Germinal center (tissue), 1 donor: ENCODE results near the gene SLC16A6.
A peak's percentile ranks its signal among the peaks of the same experiment; 100 is the strongest.
"Not testable (repeated sequence)": the region's sequence is repeated elsewhere in the genome, so short reads cannot be mapped to it uniquely, and the experiment has no call there.

Experiments used
- DNase-seq: peaks from one replicate; pipeline ENCODE4 v3.0.0; 2012; ENCODE audit warnings: mixed read lengths, low spot score

Gene SLC16A6

GRCh38 chr17:68247445-68248198 is 43.3 kb downstream of the SLC16A6 start, which contains the start of gene AMZ2:
Gene AMZ2, plus strand, starts transcription at chr17:68248043. Its CDS starts 2,145 bp downstream, at chr17:68250188.
- DNase-seq: peak; percentile 90

GRCh38 chr17:68246271-68247028 is 44.5 kb downstream of the SLC16A6 start:
- DNase-seq: no peak

- DNase-seq: no peak
Observed at GRCh38 chr17:68239632-68240366, 51.1 kb downstream of the SLC16A6 start.

- DNase-seq: no peak
Observed at GRCh38 chr17:68238871-68239253, 52.1 kb downstream of the SLC16A6 start.

GRCh38 chr17:68238164-68238870 is 52.6 kb downstream of the SLC16A6 start:
- no peak for DNase-seq

GRCh38 chr17:68237369-68238163 is 53.4 kb downstream of the SLC16A6 start:
- DNase-seq: peak; percentile 75

GRCh38 chr17:68235336-68235791 is 55.6 kb downstream of the SLC16A6 start:
- DNase-seq: not testable (repeated sequence)

- not testable (repeated sequence) for DNase-seq
Observed at GRCh38 chr17:68234726-68235335, 56.1 kb downstream of the SLC16A6 start.

GRCh38 chr17:68232741-68233140 is 58.2 kb downstream of the SLC16A6 start:
- not testable (repeated sequence) for DNase-seq

GRCh38 chr17:68231541-68231940 is 59.4 kb downstream of the SLC16A6 start:
- DNase-seq: no peak

GRCh38 chr17:68231131-68231530 is 59.8 kb downstream of the SLC16A6 start:
- DNase-seq: not testable (repeated sequence)

GRCh38 chr17:68229619-68230018 is 61.3 kb downstream of the SLC16A6 start:
- no peak for DNase-seq

- no peak for DNase-seq
Observed at GRCh38 chr17:68228817-68229570, 61.9 kb downstream of the SLC16A6 start.

- DNase-seq: not testable (repeated sequence)
Observed at GRCh38 chr17:68228039-68228680, 62.8 kb downstream of the SLC16A6 start.

GRCh38 chr17:68225055-68225454 is 65.9 kb downstream of the SLC16A6 start:
- DNase-seq: peak; percentile 47

- no peak for DNase-seq
Observed at GRCh38 chr17:68222606-68223005, 68.3 kb downstream of the SLC16A6 start.

GRCh38 chr17:68221786-68222185 is 69.1 kb downstream of the SLC16A6 start:
- no peak for DNase-seq

- not testable (repeated sequence) for DNase-seq
Observed at GRCh38 chr17:68220786-68221185, 70.1 kb downstream of the SLC16A6 start.

GRCh38 chr17:68220186-68220585 is 70.7 kb downstream of the SLC16A6 start:
- DNase-seq: not testable (repeated sequence)
